Fibroblast of gingiva (primary cell): ENCODE data around the gene CCDC194.

ENCODE experiments used
- DNase-seq: peaks from one replicate; pipeline ENCODE4 v3.0.0-alpha.2; 2011; ENCODE audit warnings: low read depth

The CCDC194 gene

DNA sequence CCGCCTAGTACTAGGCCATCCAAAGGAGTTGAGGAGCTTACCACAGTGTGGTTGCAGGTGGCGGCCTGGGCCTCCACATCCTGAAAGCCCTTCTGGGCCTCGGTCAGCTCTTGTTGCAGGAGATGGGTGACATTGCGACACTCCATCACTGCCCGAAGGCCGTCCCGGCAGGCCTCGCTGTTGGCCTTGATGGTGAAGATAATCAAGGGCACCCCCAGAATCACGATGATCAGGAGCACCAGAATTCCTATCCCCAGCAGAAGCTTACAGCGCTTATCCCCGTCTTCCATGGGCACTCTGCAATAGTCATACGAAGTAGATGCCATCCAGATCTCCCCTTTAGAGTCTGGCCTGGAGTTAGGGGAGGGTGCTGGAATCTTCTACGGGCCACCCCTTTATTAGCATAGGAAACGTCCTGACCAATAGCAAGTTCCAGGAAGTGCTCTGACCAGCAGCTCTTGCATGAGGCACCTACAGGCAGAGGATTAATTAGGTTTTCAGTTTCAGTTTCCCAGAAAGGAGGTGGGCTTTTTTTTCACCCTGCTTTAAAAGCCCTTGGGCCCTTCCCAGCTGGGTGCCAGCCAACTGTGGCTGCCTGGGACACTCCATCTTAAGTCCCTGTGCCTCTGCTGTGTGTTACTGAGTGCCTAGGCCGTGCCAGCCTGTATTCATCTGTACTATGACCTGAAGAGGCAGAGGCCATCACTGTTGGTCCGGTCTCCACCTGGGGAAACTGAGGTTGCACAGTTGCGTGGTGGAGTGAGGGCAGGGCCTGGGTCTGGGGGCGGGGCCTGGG is 11.5 kb upstream of the CCDC194 start, which contains the start of gene BST2:
Gene BST2 (minus strand): TSS at position 381 of the 796 bp plus-strand sequence. CDS start 55 bp downstream, at position 326.
- peak; percentile 43 for DNase-seq

DNA sequence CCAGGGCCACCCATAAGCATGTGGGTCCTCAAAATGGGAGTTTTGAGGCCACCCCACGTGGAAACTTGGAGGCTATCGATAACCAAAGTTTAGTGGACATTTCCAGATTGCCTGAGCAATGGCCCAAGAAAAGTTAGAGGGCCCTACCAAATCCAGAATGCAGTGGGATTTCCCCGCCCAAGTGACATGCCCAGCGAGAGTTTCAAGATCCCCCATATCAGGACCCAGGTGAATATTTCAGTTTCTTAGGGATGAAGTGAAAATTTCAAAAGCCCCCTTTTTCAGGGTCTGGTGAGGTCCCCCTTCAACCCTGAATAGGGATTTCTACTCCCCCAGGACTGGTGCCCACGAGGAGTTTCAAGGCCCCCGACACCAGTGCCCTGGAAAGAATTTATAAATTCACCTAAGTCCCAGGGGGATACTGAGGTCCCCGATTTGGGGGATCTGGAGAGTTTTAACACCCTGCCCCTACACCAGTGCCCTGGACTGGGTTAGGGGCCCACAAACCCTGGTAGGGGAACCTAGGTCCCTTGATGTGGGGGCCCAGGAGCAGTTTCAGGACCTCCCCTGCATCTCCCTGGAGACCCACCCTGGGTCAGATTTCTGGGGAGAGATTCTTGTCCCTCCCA is 10.7 kb upstream of the CCDC194 start:
- DNase-seq = no peak

DNA sequence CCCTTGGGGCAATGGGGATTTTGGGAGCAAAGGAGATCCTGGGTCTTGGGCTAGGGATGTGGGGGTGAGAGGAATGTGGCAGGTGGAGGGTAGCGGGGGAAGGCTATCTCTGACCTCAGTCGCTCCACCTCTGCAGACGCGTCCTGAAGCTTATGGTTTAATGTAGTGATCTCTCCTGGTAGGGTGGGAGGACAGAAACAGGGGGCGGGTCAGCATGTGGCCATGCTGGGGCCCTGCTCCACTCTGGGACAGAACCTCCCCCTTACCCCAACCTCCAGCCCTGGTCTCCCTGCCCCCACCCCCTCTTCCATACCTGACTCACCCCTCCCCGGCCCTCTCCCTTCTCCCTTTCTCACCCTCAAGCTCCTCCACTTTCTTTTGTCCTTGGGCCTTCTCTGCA is 10.0 kb upstream of the CCDC194 start:
- DNase-seq = no peak

DNA sequence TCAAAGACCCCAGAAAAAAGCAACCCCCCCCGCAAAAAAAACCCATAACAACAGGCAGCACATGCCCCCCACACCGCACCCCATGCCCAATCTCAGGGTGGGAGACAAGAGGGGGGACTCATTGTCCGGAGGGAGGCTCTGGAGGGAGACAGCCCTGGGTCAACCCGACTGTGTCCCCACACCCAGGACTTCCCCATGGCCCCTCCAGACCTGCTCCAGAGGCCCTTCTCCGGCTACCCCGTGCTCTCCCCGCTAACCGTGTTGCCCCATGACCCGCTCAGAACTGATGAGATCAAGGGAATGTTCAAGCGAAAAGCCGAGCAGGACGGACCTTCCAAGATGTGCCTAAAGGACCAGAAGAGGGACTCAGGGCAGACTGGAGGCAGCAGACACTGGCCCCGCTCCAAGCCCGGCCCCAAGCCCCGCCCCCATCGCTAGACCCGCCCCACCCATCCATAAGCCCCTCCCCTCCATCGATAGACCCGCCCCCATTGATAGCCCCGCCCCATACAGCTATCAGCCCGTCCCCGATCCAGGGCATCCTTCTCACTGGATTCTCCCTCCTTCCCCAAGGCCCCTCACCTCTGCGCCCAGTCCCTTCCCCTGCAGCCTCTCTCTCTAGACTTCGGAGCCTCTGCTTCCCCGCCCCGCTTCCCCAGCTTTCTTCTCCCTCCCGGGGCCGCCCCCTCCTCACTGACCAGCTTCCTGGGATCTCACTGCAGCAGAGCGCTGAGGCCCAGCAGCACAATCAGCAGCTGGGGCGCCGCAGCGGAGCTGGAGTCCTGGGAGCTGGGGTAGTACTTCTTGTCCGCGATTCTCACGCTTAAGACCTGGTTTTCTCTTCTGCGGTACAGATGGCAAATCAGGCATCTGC is 9.2 kb upstream of the CCDC194 start:
- DNase-seq = no peak

DNA sequence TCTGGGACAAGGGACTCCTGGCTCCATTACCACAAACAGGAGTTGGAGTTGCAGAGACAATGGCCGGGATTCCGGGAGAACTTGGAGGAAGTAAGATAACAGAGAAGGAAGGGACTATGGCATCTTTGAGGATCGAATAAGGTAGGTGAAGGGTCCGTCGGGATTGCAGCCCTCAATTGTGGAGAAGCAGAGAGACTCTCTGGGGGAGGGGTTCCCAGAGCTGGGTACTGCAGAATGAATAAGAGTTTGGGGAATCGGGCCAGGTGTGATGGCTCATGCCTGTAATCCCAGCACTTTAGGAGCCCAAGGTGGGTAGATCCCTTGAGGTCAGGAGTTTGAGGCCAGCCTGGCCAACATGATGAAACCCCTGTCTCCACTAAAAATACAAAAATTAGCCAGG is 7.6 kb upstream of the CCDC194 start:
- no peak for DNase-seq

DNA sequence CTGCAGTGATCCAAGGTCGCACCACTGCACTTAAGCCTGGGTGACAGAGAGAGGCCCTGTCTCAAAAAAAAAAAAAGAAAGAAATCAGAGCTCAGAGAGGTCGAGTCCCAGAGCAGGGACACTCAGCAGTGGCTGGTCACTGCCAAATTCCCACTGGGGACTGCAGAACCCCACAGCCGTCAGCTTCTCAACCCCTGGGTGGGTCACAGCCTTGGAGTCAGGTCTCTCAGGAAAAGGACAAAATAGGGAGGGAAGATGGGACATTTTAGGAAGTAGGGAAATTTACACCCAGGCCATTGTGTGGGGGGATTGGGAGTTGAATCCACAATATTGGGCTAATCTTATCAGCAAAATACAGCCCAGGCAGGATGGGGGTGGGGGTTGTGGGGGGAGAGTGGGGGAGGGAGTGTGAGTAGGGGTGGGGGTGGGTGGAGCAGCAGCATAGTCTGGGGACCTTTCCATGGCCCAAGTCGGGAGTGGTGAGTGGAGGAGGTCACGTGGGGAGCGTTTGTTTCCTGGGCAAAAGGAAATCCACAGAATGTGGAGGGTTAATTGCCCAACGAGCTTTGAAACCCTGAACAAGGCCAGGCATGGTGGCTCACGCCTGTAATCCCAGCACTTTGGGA is 5.0 kb upstream of the CCDC194 start:
- DNase-seq = no peak

DNA sequence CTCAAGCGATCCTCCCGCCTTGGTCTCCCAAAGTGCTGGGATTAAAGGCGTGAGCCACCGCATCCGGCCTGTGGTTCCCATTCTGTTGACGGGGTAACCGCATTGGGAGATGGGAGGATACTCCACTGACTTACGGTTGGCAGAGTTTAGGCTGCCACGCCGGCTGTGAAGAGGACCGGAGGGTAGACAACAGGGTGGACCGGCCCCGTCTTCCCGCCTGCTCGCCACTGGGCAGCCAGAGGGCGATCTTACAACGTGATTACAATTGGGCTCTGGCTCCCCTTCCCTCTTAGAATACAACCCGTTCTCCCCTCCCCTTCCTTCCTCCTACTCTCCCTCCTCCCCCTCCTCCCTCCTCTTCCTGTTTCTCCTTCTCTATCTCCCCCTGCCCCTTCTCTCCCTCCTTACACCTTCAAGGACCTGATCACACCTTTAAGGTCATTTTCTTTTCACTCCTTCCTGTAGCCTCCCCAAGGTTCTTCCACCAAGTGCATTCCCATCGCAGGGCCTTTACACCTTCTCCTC is 957 bp upstream of the CCDC194 start:
- DNase-seq = peak; percentile 40

DNA sequence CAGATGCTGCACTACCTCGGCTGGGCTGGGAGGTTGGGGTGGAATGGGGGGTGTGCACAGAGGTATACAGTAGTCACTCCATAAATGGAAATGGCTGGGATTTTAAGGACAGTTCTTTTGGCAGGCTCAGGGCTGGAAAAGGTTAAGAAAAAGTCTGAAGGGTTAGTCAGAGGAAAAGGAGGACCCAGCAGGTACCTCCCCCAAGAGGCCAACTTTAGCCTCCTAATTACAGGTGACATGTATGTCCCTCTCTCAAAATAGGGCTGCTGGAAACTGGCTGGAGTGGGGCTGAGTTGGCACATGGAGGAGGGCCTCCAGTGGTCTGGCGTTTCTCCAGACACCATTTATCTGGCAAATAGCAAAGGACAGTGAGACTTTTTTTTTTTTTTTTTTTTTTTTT is 994 bp downstream of the CCDC194 start:
- no peak for DNase-seq

DNA sequence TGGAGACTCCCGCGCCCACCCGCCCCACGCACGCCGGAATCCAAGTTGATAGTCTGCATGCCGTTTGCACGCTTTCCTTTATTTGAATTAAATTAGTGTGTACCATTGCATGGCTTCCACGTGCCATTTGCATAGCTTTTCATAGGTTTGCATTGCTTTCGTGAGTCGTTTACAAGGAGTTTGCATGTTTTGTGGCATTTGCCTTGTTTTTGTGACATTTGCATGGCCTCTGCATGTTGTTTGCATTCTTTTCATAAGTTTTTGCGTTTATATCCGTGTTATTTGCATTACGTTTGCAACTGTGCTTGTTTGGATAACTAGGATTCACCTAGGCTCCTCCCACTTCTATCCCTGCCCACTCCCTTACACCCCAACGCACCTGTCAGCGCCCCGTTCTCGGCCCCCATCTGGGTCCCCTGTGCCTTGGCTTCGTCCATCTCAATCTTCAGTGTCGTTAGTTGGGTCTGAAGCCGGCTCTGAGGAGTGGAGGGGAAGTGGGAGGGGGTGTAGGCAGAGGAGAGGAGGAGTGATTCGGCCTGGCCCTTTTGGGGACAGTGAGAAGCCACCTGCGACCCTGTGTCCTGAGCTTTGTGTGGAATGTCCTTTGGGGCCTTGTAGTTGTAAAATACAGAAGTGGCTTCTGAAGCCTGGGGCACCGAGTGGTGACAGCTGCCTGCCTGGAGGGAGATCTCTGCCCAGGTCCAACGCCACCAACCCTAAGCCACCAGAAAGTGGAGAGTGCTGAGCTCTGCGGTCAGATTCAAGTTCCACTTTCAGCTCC is 2.4 kb downstream of the CCDC194 start:
- DNase-seq = no peak

DNA sequence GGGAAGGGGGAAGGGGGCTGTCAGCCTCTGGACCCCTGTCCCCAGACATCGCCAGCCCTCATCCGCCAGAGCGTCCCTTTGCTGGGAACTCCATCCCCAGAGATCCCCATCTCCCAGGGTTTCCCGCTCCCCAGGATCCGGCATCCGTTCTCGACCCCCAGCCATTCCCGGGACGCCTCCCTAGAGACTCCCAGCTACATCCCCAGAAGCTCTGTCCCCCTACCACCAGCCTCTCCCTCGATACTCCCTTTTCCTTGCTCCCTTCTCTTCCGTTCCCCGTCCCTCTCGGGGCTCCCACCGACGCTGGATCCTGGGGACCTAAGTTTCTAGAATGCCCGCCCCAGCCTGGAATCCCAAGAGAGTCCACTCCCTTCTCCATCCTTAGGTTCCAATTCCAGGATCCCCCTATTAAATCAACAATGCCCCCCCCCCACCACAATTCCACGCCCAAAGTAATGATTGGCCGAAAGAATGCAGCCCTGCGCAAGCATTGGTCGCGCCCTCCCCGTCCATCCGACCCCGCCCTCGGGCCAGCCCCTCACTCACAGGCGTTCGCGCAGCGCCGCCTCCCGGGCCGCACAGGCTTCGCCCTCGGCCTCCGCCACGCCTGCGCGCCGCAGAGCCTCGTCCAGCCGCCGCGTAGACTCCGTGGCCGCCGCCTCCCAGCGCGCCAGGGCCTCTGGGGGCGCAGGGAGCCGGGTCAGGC is 3.2 kb downstream of the CCDC194 start:
- DNase-seq = peak; percentile 89

DNA sequence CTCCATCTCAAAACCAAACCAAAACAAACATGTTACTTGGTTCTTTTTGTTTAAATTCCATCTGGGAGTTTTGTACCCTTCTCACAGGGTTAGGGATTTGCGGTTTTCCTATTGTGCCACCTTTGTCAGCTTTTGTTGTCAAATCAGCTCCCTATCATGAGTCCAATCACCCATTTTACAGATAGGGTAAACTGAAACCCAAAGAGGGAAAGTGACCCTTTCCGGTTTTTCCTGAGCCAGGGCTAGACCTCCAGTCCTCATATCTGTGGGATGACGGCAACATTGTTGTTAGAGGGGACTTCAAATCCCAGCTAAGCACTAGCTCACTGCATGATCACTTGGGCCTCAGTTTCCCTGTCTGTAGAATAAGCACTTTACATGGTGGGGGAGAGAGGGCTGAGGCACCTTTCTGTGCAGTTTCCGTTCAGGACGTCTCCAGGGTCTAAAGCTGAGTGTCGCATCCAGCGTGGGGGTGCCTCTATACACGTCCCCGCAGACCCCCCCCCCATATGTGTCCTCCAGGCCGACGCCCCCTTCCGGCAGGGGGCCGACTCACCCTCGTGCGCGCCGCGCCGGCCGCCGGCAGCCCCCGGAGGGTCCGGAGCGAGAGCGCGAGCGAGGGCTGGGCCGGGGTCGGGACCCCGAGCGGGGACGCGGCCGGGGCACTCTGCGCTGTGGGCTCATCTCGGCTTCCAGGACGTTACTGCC is 3.9 kb downstream of the CCDC194 start:
- no peak for DNase-seq

DNA sequence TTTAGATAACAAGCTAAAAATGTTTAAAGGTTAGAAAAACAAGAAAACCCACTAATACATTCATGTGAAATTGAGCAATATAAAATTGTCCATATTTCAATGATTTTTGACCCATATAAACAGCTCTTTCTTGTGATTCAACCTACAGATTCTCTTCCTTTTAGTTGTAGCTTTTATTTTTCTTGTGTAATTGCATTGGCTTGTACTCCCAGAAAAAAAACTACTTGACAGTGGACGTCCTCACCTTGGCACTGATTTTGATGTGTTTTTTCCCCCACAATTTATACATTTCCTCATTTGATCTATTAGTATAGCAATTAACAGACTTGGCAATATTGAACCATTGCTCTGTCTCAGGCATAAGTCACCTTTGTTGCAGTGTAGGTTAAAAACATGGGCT is 4.7 kb downstream of the CCDC194 start:
- no peak for DNase-seq

DNA sequence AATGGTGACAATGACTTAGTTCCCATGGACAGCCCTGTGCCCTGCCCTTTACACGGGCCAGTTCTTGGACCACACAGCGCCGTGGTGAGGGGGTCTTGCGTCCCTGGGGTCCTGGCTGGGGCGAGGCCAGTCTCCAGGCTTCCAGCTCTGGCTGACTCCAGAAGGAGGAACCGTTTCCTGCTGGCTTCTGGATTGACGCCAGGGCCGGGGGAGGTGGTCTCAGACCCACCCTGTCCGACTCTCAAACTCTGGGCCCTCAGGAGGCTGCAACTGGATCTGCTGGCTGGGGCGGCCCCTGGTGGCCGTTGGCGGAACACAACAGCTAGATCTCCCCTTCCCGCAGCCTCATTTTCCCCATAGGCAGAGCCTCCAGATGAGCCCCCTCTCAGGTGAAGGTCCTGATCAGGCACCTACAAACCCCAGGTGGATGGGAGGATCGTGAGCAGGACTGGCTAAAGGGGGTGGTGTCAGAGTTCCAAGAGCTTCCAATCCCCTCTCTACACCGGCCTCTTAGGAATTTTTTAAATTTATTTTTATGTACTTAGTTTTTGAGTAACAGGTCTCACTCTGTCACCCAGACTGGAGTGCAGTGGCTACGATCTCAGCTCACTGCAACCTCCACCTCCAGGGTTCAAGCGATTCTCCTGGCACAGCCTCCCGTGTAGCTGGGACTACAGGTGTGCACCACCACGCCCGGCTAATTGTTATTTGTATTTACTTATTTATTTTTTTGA is 8.0 kb downstream of the CCDC194 start:
- peak; percentile 18 for DNase-seq

DNA sequence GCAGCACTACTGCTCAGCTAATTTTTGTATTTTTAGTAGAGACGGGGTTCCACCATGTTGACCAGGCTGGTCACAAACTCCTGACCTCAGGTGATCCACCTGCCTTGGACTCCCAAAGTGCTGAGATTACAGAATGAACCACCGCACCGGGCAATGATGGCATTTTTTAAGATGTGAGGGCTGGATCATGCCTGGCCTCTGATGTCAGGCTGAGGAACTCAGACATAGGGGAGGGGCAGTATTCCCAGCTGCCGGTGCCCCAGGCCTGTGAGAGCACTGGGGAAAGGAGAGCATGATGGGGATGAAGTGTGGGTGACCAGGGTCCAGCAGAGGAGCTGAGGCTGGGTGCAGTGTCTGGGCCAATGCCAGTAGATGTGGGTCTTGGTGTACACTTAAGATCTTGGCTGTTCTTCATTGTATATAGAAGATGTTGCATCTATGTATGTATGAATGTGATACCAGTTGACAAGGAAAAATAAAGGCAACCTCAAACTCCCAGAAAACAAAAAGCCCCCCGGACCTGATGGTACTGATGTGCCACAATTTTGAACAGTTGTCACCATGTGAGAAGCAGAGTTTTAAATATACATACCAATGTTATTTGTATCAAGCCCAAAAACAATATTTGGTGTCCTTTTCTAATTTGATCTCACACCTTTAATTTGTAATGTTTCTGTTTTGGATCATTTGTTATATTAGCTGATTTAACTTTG is 13.4 kb downstream of the CCDC194 start:
- DNase-seq = no peak

DNA sequence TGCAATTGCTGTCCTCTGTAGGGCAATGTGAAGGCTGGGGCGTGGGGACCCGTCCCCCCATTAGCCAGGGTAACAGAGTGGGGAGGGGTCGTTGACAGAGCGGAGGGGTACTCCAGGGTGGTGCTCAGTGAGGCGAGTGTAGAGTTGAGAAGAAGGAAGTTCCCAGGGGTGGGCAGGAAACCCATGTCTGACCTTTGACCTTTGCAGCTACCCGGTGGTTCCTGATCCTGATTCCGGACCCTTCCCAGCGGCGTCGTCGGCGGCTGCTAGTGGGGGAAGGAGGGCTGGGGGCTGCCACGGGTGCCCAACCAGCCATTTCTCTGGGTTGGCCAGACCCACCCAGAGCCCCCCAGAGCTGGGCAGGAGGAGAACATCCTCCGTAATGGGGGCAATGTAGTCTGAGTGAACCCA is 14.8 kb downstream of the CCDC194 start:
- DNase-seq = no peak

DNA sequence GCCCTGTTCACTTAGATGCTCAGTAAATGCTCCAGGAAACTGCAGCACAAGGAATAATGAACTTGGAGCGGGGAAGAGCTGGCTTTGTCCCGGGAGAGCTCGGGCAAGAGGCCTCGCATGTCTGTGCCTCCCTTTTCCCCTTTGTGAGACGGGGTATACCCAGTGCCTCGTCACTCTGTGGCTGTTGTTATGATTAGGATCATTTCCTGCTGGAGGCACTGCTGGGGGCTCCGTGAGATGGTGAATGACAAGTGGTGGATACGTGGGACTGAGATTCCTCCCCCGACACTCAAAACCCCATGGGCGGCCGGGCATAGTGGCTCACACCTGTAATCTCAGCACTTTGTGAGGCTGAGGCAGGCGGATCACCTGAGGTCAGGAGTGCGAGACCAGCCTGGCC is 15.7 kb downstream of the CCDC194 start:
- DNase-seq = no peak

DNA sequence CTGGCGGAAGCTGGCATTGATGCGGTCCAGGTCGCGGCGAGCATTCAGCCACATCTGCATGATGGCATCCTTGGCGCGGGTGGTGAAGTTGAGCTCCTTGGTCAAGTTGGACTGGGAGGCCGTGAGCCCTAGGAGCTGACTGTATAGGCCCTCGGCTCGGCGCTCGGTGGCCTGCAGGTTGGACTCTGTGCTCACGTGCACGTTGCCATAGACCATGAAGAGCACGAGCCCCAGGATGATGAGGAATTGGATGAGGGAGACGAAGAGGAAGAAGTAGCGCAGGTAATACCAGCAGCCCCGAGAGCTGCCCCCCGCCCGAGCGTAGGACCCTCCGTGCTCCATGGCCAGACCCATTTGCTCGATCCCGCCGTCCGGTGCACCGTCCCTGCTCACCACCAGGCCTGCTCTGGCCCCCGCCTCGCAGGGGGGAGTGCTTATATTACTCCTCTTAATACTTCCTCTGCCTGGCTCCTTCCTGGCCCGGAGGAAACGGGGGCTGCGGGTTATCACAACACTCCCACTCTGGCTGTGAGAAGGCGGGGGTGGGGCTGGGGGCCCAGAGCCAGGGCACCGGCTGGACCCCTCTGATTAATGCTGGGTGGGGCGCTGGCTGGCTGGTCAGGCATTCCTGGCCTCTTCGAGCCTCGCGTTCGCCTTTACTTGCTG is 16.9 kb downstream of the CCDC194 start, which contains the start of gene PLVAP:
Gene PLVAP (minus strand): TSS at position 408 of the 666 bp plus-strand sequence. CDS start 54 bp downstream, at position 354.
- DNase-seq = no peak
